ENCODE data around the gene HNRNPA1.

DNA sequence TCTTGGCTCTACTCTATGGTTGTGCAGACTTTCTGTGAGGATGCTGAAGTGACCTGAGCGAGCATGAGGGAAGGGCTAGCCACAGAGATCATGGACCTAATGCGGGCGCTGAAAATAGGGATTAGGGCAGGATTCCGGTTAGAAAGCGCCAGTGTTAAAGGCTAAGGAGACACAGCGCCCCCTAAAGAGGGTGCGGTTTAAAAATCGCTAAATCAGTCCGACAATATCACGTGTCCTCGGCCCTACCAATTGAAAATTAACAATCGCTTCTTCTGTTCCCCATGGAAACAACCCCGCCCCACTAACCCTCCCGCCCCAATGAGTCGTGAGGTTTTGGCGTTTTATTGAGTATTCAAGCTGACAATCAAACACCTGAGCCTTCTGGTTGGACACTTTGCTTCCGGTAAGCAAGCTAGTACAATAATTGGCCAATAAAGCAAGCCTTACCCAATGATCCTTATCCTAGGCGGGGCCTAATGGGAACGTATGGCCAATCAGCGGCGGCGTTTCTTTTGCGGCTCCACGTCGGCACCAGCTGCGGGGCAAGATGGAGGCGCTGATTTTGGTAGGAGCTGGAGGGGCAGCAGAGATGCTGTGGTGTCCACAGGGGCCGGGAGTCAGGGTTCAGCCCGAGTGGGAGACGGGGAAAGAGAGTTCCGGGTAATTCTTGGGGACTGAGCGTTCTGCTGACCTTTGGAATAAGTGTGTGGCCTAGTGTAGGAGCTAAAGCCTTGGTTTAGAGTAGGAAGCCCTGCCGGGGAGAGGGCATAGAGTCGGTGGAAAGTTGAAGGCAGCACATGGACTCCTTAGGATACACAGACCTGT, 44.3 kb downstream of the HNRNPA1 start, which contains the start of gene COPZ1:
- TF ChIP-seq, protein P1, sequence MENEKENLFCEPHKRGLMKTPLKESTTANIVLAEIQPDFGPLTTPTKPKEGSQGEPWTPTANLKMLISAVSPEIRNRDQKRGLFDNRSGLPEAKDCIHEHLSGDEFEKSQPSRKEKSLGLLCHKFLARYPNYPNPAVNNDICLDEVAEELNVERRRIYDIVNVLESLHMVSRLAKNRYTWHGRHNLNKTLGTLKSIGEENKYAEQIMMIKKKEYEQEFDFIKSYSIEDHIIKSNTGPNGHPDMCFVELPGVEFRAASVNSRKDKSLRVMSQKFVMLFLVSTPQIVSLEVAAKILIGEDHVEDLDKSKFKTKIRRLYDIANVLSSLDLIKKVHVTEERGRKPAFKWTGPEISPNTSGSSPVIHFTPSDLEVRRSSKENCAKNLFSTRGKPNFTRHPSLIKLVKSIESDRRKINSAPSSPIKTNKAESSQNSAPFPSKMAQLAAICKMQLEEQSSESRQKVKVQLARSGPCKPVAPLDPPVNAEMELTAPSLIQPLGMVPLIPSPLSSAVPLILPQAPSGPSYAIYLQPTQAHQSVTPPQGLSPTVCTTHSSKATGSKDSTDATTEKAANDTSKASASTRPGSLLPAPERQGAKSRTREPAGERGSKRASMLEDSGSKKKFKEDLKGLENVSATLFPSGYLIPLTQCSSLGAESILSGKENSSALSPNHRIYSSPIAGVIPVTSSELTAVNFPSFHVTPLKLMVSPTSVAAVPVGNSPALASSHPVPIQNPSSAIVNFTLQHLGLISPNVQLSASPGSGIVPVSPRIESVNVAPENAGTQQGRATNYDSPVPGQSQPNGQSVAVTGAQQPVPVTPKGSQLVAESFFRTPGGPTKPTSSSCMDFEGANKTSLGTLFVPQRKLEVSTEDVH (IDR thresholded peaks at IDR 0.05; ENCODE audit: low read depth, partially characterized antibody) = no peak
- TF ChIP-seq E2F3 (CRISPR knock-in tag; IDR thresholded peaks at IDR 0.05) (0 out of 2 replicates have a peak, but pooled peaks have one; percentile 19), KAT7 (CRISPR knock-in tag; IDR thresholded peaks at IDR 0.05; ENCODE audit: borderline replicate concordance) (no peak; the same call in 1 of the 2 replicates), MYC (IDR thresholded peaks at IDR 0.05; ENCODE audit: low read depth, low read length) (peak; percentile 53), MYC (CRISPR knock-in tag; IDR thresholded peaks at IDR 0.05; ENCODE audit: borderline replicate concordance, low read depth) (peak; percentile 69; the same call in 1 of the 2 replicates)
- TF ChIP-seq, protein P2, sequence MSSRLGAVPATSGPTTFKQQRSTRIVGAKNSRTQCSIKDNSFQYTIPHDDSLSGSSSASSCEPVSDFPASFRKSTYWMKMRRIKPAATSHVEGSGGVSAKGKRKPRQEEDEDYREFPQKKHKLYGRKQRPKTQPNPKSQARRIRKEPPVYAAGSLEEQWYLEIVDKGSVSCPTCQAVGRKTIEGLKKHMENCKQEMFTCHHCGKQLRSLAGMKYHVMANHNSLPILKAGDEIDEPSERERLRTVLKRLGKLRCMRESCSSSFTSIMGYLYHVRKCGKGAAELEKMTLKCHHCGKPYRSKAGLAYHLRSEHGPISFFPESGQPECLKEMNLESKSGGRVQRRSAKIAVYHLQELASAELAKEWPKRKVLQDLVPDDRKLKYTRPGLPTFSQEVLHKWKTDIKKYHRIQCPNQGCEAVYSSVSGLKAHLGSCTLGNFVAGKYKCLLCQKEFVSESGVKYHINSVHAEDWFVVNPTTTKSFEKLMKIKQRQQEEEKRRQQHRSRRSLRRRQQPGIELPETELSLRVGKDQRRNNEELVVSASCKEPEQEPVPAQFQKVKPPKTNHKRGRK (tag; IDR thresholded peaks at IDR 0.05) = no peak
- TF ChIP-seq, protein P3, sequence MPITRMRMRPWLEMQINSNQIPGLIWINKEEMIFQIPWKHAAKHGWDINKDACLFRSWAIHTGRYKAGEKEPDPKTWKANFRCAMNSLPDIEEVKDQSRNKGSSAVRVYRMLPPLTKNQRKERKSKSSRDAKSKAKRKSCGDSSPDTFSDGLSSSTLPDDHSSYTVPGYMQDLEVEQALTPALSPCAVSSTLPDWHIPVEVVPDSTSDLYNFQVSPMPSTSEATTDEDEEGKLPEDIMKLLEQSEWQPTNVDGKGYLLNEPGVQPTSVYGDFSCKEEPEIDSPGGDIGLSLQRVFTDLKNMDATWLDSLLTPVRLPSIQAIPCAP (CRISPR knock-in tag; IDR thresholded peaks at IDR 0.05; ENCODE audit: borderline replicate concordance) = no peak

Data from K562 (cell line).